Peyer's patch (tissue), 4 donors: ENCODE data around the gene DLGAP1.

Experiments
- POLR2A ChIP-seq, 2 donors: fragments of 450-650 bp; IDR thresholded peaks; one replicate each; pipeline ENCODE4 v1.5.1; 2017; ENCODE audit warnings: antibody characterized with exemption in 2 of 2, mild to moderate bottlenecking in 2 of 2, moderate library complexity in 2 of 2
- TF ChIP-seq, protein P1 (sequence below), 6 experiments: fragments of 450-650 bp in 4 of 6; fragments of 200-600 bp in 2 of 6; sonication (generic) in 1 of 6; IDR thresholded peaks; one replicate each; pipeline ENCODE4 v1.5.1; 2017 to 2019; ENCODE audit warnings: antibody characterized with exemption in 6 of 6, mild to moderate bottlenecking in 3 of 6, moderate library complexity in 1 of 6

DNA sequence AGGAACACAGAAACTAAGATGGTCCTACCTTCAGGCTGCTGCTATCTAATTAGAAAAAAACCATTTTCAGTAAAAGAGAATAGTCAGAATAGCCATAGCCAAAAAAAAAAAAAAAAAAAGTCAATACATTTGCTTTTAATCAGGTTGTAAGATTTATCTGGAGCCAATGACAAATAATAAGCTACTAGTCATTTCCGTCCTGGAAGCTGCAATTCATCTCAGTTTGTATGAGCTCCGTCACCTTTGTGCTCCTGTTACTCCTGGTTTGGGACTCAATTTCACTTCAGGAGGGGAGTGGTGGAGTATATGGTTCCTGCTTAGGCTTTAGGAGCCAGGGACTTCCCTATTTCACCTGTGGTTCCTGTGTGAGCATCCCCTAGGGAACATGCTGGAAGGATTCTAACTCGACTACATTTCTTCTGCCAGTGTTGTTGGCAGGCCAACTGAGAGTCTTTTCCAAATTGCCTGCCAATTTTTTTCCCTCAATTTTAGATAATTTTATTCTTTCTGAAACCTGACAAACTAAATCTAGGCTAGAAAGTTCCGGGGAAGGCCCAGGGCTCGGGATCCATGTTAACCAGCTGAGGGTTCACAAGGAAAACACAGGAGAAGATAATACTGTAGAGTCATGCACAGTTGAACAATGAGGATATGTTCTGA, 481.8 kb downstream of the DLGAP1 start:
- no peak for TF ChIP-seq POLR2A (IDR thresholded peaks at IDR 0.05)
- TF ChIP-seq, protein P1, sequence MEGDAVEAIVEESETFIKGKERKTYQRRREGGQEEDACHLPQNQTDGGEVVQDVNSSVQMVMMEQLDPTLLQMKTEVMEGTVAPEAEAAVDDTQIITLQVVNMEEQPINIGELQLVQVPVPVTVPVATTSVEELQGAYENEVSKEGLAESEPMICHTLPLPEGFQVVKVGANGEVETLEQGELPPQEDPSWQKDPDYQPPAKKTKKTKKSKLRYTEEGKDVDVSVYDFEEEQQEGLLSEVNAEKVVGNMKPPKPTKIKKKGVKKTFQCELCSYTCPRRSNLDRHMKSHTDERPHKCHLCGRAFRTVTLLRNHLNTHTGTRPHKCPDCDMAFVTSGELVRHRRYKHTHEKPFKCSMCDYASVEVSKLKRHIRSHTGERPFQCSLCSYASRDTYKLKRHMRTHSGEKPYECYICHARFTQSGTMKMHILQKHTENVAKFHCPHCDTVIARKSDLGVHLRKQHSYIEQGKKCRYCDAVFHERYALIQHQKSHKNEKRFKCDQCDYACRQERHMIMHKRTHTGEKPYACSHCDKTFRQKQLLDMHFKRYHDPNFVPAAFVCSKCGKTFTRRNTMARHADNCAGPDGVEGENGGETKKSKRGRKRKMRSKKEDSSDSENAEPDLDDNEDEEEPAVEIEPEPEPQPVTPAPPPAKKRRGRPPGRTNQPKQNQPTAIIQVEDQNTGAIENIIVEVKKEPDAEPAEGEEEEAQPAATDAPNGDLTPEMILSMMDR (IDR thresholded peaks at IDR 0.05) = no peak
